Measurements from ENCODE around the gene ARRB1.
"Not testable (repeated sequence)": the region's sequence is repeated elsewhere in the genome, so short reads cannot be mapped to it uniquely, and the experiment has no call there.

- not testable (repeated sequence) for TF ChIP-seq ZNF610 (tag by site-specific recombination; IDR thresholded peaks at IDR 0.05; ENCODE audit: borderline replicate concordance); ZFP3 (tag by site-specific recombination; IDR thresholded peaks at IDR 0.05; ENCODE audit: low read depth)
Measured at GRCh38 chr11:75330886-75331285, 20.6 kb downstream of the ARRB1 start.
